HG02571 (cell line): ENCODE data around the gene HIVEP3.

Experiments used
- ATAC-seq: cut with Tn5 transposase; IDR thresholded peaks from one replicate; pipeline ENCODE4 v1.9.1; 2021; ENCODE audit warnings: mild to moderate bottlenecking, moderate library complexity; ENCODE audit not compliant: unreplicated experiment

The HIVEP3 gene

DNA sequence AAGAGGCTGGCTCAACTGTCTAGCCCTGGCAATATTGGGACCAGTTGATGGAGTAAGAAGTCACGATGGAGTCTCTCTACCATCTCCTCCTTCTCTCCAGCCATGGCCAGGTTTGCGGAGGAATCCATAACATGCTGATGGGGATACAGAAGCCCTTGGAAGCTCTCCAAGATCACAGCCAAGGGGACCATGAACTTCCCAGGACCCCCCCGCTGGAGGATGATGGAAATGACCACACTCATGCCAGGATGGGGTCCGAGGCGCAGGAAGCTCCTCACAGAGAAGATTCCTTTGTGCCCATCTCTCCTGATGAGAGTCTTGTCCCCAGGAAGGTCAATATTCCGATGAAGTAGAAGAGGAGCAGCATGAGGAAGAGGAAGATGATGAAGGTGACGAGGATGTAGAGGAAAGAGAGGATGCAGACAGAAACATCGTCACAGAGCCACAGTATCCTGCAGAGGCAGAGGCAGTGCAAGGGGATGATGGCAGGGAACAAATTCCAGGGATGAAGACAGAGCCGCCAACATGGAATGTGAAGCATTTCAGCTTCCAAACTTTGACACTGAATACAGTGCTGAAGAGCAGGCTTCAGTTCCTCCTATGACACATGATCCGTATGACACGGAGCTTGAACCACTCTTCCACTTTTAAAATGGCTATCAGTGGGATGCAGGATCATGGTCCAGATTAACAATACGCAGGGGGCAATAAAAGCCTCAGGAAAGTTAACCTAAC is 376.4 kb downstream of the HIVEP3 start:
- no peak for ATAC-seq

DNA sequence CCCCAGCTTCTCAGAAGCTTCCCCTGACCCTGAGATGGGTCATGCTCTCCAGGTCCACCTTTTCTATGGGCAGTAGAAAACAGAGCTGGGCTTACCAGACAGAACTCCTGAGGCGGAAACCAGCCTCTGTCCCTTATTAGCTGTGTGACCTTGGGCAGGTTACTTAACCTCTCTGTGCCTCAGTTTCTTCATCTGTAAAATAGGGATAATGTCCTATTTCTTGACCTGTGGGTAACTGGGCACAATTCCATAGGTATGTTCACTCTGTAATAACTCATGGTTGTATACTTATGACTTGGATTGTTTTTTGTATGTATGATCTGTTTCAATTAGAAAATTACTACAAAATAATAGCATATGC is 377.1 kb downstream of the HIVEP3 start:
- ATAC-seq = no peak

DNA sequence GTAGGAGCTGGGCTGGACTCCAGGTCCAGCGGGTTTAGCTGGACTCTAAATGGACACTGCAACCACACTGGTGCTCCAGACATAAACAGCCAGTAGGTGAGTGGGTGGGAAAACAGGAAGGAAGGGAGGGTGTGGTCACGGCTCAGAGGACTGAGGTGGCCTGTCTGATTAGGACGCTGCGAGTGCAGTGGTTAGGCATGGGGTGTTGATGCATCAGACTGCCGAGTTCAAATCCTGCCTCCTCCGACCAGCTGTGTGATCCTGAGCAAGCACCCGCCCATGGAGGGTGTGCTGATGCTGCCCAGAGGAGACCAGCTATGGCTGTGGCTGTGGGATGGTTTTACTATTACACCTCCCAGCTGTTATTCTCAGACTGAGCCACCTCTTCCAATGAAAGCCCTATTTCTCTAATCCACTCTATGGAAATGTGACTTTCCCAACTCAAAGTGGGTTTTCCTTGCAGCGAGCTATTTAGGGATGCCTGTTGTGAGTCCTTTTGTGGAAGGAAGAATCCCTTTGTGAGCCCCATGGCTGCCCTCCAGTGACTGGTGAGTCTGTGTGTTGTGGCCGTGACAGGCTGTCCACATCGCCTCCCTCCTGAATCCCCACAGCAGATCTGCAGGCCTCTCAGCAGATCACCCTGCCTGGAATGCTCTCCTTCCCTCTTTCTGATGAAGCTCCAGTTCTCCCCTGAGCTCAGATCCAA is 377.7 kb downstream of the HIVEP3 start:
- ATAC-seq = no peak

DNA sequence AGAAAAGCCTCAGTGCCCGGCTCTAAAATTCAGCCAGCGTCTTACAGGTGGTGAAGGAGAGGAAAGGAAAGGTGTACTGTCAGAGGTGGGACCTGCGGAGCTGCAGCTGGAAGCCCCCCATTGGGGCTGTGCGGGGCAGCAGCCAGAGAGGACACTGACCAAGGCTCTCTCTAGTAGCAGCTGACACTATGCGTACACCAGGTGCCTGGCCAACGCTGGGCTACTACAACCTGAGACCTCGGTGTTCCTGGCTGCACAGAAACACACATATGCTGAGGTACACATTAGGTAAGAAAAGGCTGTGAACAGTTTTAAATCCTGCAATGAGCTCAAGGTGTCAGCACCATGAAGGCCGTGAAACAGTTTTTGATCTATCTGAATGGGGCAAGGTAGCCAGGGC is 378.7 kb downstream of the HIVEP3 start:
- ATAC-seq = no peak

DNA sequence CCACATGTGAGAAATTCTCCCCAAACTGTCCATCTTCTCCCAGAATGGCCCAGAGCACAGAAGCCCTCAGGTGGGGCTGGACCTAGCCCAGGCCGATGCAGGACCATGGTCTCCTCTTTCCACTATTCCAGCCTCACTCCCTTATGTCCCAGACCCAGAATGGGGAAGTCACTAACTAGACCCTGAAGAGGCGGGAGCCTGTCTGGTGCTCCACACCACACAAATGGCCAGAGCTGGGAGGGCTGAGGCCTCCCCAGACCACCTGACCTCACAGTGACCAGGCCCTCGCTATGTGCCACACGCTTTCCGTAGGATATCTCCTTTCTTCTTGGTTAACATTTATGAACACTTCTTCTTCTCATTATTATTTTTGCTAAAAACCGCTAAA is 379.3 kb downstream of the HIVEP3 start:
- no peak for ATAC-seq

DNA sequence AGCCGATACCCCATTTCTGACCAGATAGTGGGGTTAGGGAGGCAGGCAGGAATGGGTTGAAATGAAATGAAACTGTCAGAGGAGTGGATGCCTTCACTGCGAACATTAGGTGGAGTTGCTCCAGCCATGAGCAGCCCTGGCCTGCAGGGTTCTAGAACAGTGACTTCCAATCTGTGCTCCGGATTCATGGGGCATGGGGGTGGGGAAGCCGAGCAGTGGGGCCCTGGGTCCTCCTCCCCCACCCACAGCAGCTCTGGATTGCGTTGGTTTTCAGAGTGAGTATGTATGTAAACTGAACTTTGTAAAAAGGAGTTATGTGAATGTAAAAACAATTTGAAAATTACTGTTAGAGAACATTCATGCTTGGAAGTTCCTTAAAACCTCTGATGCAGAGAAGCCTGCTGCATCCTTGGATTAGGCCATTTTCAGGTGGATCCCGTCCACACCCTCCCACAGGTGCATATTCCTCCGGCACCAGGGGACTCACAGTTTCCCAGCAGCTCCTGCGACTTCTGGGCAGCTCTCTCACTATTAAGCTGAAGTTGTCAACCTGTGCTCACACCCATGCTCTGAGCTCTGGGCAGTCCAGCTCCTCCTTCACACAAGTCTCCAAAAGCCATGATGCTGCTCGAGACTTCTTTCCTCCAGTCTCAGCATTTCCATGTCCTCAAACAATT is 379.8 kb downstream of the HIVEP3 start:
- ATAC-seq = no peak

DNA sequence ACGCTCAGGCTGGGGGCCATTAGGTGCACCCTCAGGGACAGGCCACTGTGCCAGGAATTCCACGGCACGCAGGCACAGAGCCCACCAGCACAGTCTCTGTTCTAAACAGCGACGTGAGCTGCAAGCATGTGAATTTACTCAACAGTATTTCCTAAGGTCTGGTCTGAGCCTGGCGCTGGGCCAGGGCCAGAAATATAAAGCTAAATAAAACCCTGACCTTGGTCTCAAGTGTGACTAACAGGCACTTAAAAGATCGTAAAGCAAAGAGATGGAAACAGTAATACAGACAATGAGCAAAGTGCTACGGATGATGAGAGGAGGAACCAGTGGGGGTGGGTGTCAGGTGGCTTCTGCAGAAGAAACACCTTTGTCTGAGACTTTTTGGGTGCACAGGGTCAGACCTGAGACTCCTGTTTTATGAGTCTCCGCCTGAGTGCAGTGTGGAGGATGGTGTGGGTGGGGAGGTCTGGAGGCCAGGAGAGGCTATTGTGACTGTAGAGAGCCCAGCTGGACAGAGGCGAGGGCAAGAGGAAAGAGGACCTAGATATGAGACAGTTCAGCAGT is 380.9 kb downstream of the HIVEP3 start:
- ATAC-seq = no peak

DNA sequence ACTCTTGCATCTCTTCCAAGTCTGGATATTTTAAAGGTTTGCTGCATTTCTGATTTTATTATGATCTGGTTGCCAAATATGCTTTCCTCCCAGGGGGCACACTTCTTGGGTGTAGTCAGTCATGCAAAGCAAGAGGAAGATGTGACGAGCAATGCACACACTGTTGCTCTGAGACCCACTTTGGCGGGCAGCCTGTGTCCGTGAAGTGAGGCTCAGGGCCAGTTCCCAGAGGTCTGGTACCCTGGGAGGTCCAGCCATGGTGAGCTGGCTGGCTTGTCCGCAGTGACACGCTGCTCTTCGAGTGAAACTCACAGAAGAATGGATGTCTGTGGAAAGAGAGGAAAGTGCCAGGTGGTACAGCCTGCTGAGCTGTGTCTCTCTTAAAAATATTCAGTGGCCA is 381.5 kb downstream of the HIVEP3 start:
- no peak for ATAC-seq

DNA sequence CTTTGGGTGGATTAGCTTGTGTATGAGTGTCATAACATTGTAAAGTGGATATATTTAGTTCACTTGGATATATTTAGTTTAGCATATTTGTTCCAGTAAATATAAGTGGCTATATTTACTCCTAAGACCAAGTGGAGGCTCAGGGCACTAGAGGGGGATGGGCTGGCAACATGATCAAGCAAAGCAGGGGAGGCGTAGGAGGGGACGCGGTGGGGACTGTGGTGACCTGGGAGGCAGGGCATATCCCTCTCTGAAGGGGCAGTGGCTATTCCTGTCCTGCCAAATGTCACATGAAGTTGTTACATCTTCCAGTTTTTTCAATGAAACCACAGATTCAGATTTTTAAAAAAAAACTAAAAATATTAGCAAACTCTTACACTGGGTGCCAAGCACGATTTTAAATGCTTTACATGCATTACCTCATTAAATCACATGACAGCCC is 382.3 kb downstream of the HIVEP3 start:
- no peak for ATAC-seq

DNA sequence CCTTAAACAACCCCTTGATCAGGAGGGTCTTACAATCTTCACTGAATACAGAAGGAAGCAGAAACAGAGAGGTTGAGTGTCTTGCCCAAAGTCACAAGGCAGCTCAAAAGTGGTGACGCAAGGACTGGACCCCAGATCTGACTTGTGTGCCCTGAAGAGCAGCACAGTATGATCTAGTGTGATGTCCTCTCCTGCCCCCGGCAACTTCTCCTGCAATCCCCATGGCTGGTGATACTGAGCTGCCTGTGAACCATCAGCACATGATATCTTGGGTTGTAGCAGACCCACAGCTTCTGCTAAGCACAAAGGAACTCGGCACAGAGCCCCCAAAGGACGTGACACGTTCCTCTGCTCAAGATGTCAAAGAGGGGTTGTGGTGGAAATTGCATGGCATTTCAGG is 383.0 kb downstream of the HIVEP3 start:
- no peak for ATAC-seq

DNA sequence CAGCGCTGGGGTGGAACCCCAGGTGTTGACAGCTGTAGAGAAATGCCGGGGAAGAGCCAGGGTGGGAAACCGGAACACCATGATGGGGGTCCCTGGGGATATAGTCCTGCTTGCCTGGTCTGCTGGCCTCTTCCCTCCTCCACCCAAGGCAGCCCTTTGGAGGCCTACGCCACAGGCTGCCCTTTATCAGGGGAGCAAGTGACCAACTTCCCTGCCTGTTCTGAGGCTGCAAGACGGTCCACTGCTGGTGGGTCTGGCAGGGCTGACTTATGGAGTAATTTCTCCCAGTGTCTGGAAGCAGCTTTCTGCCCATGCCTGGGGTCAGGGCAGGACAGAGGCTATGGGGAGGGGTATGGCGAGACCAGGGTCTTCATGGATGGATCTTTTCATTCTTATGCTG is 383.4 kb downstream of the HIVEP3 start:
- no peak for ATAC-seq

DNA sequence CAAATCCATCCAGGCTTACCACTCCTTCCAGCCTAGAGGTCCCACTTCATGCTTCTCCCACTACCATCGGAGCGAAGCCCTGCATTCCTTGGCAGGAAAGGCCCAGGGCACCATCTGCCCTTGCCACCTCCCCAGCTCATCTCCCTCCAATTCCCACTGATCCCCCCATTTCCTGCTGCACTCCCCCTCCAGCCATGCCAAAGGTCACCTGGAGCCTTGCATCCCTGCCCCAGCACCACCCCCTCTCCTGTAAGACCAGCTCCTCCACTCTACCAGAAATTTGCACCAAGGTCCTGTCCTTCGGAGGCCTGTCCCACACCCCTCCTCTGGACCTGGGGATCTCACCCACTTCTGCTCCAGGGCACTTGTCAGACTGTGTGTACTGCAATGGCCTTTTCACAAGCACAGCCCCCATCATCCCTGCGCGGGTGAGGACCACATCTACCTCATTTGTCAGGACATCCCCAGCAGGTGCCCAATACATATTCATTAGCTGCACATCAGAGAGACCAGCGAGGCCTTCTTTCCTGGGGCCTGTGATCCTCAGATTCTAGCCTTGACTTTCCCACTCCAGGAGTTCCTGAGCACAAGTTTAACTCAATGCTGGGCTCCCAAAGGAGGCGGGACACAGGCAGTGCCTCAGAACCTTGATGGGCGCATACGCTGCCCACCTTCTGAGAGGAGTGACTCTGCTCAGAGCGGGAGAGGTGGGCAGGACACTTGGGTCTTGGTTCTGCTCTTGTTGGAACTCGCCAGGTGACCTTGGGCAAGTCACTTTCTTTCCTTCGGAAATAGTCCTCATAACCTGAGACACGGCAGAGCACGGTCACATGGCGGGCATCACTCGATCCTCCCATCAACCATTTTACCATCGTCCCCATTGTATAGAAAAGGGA is 384.3 kb downstream of the HIVEP3 start:
- no peak for ATAC-seq

DNA sequence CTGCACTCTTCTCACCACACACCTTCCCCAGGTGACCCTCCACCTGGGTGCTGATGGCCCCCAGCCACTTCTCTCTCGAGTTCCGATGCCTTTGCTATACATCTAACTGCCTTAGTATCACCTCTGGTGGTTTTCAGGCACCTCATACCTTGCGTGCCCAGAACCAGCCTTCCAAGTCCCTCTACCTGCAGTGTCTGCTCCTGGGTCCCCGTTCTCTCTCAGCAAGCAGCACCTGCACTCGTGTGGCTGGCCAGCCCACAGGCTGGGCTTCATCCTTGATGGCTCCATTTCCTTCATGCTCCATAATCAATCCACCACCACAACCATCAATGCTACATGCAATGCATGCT is 385.0 kb downstream of the HIVEP3 start:
- ATAC-seq = no peak

DNA sequence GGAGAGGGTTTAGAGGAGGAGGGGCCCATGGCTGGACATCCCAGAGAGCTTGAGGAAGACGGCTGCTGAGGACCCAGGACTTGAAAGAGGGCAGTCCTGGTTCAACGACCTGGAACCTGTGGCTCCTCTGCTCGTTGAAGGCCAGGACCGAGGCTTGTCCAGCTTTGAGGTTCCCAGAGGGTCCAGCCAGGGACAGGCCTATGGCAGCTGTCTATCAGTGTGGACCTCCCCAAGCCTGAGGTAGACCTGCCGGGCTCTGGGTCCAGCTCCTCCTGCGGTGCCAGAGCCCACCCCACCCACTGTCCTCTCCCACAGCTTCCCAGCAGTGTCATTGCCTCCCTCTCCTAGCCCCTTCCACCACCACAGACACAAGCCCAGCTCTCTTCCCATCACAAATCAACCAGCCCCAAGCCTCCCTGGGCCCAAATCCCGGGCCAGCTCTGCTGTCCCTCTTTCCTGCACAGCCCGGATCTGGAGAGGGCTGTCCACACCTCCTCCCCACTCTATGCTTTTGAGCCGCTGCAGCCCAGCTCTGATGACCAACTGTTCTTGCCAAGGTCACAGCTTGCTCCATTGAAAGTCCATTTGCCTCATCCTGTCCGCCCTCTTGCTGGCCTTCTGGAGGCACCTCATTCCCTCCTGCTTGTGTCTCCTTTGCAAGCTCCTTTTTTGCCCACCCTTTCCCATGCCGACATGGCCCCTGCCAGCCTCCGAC is 385.5 kb downstream of the HIVEP3 start:
- no peak for ATAC-seq

DNA sequence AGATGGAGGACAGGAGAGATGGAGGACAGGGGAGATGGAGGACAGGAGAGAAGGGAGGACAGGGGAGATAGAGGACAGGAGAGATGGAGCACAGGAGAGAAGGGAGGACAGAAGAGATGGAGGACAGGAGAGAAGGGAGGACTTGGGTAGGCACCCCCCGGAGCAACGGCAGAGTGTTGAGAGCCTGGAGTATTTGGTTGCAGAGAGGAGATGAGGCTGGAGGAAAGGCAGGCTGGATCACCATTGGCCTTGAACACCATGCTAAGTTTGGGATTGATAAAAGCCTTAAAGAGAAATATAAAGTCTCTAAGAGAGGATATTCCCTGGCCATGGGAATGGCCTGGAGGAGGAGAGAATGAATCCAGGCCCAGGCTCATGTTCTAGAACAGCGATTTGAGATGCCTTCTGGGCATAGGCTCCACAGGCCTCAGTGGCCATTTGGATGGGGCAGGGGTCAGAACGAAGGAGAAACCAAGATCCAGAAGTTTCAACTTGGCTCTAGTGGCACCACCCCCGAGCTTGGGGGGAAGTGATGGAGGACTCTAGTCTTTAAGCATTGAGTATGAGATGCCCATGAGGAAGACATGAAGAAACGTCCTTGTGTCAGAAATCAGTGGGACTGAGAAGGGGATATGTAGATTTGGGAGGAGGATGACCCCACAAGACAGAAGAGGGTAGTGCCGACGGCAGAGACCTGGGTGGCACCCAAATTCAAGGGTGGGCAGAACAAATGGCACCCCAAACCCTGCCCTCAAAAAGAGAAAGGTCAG is 386.3 kb downstream of the HIVEP3 start:
- no peak for ATAC-seq

DNA sequence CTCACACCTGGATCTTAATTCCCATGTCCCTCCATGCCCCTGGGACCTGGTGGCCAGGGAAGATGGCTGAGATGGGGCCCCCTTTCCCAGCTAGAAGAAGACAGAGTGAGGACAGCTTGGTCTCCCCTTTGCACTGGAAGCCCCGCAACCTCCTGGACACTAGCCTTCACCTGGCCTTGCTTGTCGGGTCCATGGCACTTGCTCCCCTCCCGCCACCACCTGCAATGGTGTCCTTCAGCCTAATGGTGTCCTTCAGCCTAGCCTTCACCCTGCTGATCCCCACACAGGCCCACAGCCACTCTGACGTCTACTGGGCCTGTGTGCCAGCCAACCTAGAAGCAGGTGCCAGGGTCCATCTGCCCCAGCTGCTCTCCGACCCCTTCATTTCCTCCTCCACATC is 388.3 kb downstream of the HIVEP3 start:
- ATAC-seq = no peak

DNA sequence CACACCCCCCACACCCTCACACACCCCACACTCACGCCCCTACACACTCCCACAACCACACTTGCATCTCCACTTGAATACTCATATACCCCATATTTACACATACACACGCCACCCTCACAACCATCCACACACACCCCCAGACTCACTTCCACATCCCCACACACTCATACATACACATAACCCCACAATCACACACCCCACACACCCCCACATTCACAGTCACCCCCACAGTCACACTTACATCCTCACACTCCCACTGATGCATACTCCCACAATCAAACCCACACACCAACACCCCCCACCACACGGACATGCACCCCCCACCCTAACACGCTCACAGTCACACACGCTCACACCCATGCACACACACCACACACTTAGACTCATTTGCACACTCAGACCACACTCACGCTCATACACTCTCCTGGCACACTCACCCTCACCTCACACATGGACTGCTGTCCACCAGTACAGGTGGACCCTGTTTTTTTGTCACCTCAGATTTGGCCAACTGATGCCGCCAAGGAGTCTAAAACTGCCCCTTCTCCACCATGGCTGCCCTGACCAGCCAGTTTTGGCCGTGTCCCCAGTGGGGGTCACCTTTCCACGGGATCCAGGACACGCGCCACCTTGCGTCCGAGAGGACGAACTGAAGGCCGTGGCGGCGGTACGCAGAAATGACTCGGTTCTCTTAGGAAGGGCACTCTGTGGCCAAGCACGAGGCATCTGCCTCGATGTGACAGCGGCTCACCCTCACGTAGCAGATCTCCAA is 388.9 kb downstream of the HIVEP3 start:
- ATAC-seq = no peak

DNA sequence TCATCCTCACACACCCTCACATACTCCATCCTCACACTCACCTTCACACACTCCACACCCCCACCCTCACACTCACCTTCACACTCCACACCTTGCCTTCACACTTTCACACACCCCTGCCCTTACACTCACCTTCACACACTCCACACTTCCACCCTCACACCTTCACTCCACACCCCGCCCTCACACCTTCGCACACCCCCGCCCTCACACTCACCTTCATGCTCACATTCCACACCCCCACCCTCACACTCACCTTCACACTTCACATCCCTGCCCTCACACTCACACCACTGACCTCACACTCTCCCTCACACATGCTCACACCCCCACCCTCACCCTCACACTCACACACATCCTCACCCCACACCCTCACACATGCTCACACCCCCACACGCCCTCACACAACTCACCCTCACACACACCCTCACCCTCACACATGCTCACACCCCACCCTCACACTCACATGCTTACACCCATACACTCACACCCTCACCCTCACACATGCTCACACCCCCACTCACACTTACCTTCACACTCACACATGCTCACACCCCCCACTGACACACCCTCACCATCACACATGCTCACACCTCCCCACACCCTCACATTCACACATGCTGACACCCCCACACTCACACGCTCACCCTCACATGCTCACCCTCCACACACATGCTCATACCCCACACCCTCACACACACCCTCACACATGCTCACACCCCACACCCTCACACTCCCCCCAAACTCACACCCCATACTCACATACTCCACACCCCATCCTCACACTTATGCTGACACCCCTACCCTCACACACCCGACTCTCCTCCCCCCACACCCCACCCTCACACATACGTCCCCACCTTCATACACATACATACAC is 389.8 kb downstream of the HIVEP3 start:
- no peak for ATAC-seq
